Endothelial cell of umbilical vein (primary cell): Measurements from ENCODE around the gene TBC1D5. TPM values are rescaled to one million over a fixed set of nuclear protein-coding genes. Genes with fewer than 3 reads are reported as not detected.

Experiments
- BruUV-seq: library from RNA; stranded (reverse); fragments of 400-500 nt; replicated peaks from 2 replicates; lab custom pipeline; 2021; lab: Mats Ljungman, UMichigan
- CTCF ChIA-PET: fragments of 300-600, 350-600 bp; sonication (Branson Sonifier 250); formaldehyde crosslinking; loops from one replicate; lab custom pipeline; 2021; ENCODE audit warnings: antibody characterized with exemption, inconsistent platforms; lab: Charles Lee
- POLR2A ChIA-PET: fragments of 300-600, 350-600 bp; sonication (Branson Sonifier 250); formaldehyde crosslinking; loops from one replicate; lab custom pipeline; 2021; ENCODE audit warnings: antibody characterized with exemption, inconsistent platforms; lab: Charles Lee
- DNase-seq: peaks from one replicate; pipeline ENCODE4 v3.0.0-alpha.2; 2011; ENCODE audit warnings: low read depth, low spot score
- FAIRE-seq: peaks from 2 replicates; lab custom pipeline; 2011; peaks lifted over from hg19 to GRCh38; lab: Jason Lieb, UNC
- H2AFZ ChIP-seq: 2 replicates; pipeline ENCODE4 v1.6.0; 2012; ENCODE audit warnings: low read depth, low read length, control low read depth, inconsistent platforms
- H3K27ac ChIP-seq: 2 replicates; pipeline ENCODE4 v1.5.1; 2011; ENCODE audit warnings: low read depth, mild to moderate bottlenecking, control low read depth, low read length, moderate library complexity; ENCODE audit not compliant: insufficient read depth
- H3K27me3 ChIP-seq, 2 experiments: 2 replicates each; pipeline versions ENCODE4 v1.6.0 to v1.6.1; 2011; ENCODE audit warnings: low read length in 2 of 2, mixed read lengths in 1 of 2; ENCODE audit not compliant: control insufficient read depth in 2 of 2, insufficient read depth in 2 of 2
- H3K36me3 ChIP-seq, 2 experiments: 2 replicates in 1 of 2; 3 replicates in 1 of 2; pipeline ENCODE4 v1.5.1; 2011; ENCODE audit warnings: low read length in 2 of 2, mild to moderate bottlenecking in 1 of 2, moderate library complexity in 1 of 2; ENCODE audit not compliant: control insufficient read depth in 2 of 2, insufficient read depth in 2 of 2; ENCODE audit errors: extremely low read depth in 1 of 2
- H3K4me1 ChIP-seq: 3 replicates; pipeline ENCODE4 v1.5.1; 2011; ENCODE audit warnings: mild to moderate bottlenecking, low read length; ENCODE audit not compliant: control insufficient read depth, insufficient read depth; ENCODE audit errors: extremely low read depth
- H3K4me2 ChIP-seq: 2 replicates; pipeline ENCODE4 v1.6.1; 2011; ENCODE audit warnings: low read length, control low read depth, mixed read lengths; ENCODE audit not compliant: insufficient read depth
- H3K4me3 ChIP-seq, 3 experiments: fragments of 200-600 bp in 1 of 3; sonication (generic), shearing (Covaris generic) in 1 of 3; replicated peaks in 1 of 3; 2 replicates each; pipeline ENCODE4 v1.5.1; 2011 to 2016; ENCODE audit warnings: control low read depth in 3 of 3, low read length in 3 of 3, mild to moderate bottlenecking in 2 of 3, inconsistent platforms in 1 of 3, low read depth in 1 of 3, moderate library complexity in 1 of 3; ENCODE audit not compliant: insufficient read depth in 1 of 3
- H3K79me2 ChIP-seq: 2 replicates; pipeline ENCODE4 v1.6.0; 2012; ENCODE audit warnings: low read length, inconsistent platforms; ENCODE audit not compliant: control insufficient read depth, insufficient read depth
- H3K9ac ChIP-seq: replicated peaks from 2 replicates; pipeline ENCODE3; 2011; ENCODE audit warnings: low read length, control low read depth; ENCODE audit not compliant: insufficient read depth; ENCODE audit errors: extremely low read depth
- H3K9me1 ChIP-seq: replicated peaks from 3 replicates; pipeline ENCODE4 v1.6.0; 2011; ENCODE audit warnings: mild to moderate bottlenecking, low read length; ENCODE audit not compliant: control insufficient read depth, insufficient read depth; ENCODE audit errors: extremely low read depth
- H3K9me3 ChIP-seq: replicated peaks from 2 replicates; pipeline ENCODE4 v1.5.1; 2012; ENCODE audit warnings: low read length, inconsistent platforms; ENCODE audit not compliant: control insufficient read depth, insufficient read depth
- H4K20me1 ChIP-seq: replicated peaks from 2 replicates; pipeline ENCODE3; 2011; ENCODE audit warnings: mild to moderate bottlenecking, low read length; ENCODE audit not compliant: control insufficient read depth, insufficient read depth; ENCODE audit errors: extremely low read depth
- EZH2 ChIP-seq: IDR thresholded peaks from 2 replicates; pipeline ENCODE4 v1.6.1; 2012; ENCODE audit warnings: borderline replicate concordance, low read depth, mild to moderate bottlenecking, moderate library complexity, low read length, inconsistent platforms; ENCODE audit not compliant: severe bottlenecking
- FOS ChIP-seq: IDR thresholded peaks from 2 replicates; pipeline ENCODE4 v1.6.1; 2011; ENCODE audit warnings: mild to moderate bottlenecking, low read length, moderate library complexity, borderline replicate concordance; ENCODE audit not compliant: insufficient read depth
- GATA2 ChIP-seq: IDR thresholded peaks from 2 replicates; pipeline ENCODE4 v1.7.0; 2011; ENCODE audit warnings: low read depth, mild to moderate bottlenecking, moderate library complexity, mixed read lengths, low read length; ENCODE audit not compliant: insufficient read length, insufficient read depth
- JUN ChIP-seq: IDR thresholded peaks from 2 replicates; pipeline ENCODE4 v1.6.1; 2011; ENCODE audit warnings: borderline replicate concordance, low read depth; ENCODE audit not compliant: insufficient read length, insufficient read depth
- MYC ChIP-seq: IDR thresholded peaks from one replicate; pipeline ENCODE4 v1.6.1; 2011; ENCODE audit warnings: mild to moderate bottlenecking, low read depth, low read length
- POLR2A ChIP-seq: IDR thresholded peaks from 2 replicates; pipeline ENCODE4 v1.6.1; 2012; ENCODE audit warnings: low read depth, mild to moderate bottlenecking, control low read depth, low read length
- POLR2AphosphoS5 ChIP-seq: IDR thresholded peaks from 2 replicates; pipeline ENCODE4 v1.6.1; 2012; ENCODE audit warnings: low read depth, mild to moderate bottlenecking, control low read depth, low read length, moderate library complexity; ENCODE audit not compliant: insufficient read depth
- dilution Hi-C: fragments of 300-500 bp; cut with MboI; formaldehyde crosslinking; loops from one replicate; pipeline ENCODE4 v1.15.0; 2019; ENCODE audit warnings: low sequenced_read_pairs; ENCODE audit not compliant: extremely low pct_ligation_motif_present
- intact Hi-C: fragments of 100-400 bp; cut with micrococcal nuclease; formaldehyde crosslinking; loops from one replicate; pipeline ENCODE4 v1.10.0; 2022
- polyA plus RNA-seq, 4 experiments: library from polyadenylated mRNA; depleted of rRNA in 3 of 4; stranded (reverse) in 3 of 4; unstranded in 1 of 4; fragments of >200 nt; gene quantifications; 2 replicates each; pipeline versions ENCODE4 v1.2.1 to v1.2.3, GENCODE V29; 2011 to 2012; ENCODE audit warnings: missing spikeins in 1 of 4
- total RNA-seq: library from RNA; stranded (reverse); gene quantifications from 2 replicates; pipeline ENCODE4 v1.2.3, GENCODE V29; 2021
- TF ChIP-seq, protein P1 (sequence below): IDR thresholded peaks from 2 replicates; pipeline ENCODE4 v1.6.1; 2011; ENCODE audit not compliant: insufficient read depth, insufficient read length
- TF ChIP-seq, protein P2 (sequence below), 2 donors: IDR thresholded peaks; 1 replicate in 1 of 2; 2 replicates in 1 of 2; pipeline ENCODE4 v1.5.1; 2011; ENCODE audit warnings: low read length in 2 of 2, mild to moderate bottlenecking in 2 of 2, moderate library complexity in 2 of 2, control low read depth in 1 of 2, inconsistent platforms in 1 of 2, low read depth in 1 of 2; ENCODE audit not compliant: insufficient read depth in 1 of 2; ENCODE audit errors: extremely low read depth in 1 of 2

The TBC1D5 gene
- total and polyA plus RNA-seq, 2 donors (not counting 3 experiments of a cell fraction or from before 2014, with no cell fraction given): 17.5 to 44.7 TPM

DNA sequence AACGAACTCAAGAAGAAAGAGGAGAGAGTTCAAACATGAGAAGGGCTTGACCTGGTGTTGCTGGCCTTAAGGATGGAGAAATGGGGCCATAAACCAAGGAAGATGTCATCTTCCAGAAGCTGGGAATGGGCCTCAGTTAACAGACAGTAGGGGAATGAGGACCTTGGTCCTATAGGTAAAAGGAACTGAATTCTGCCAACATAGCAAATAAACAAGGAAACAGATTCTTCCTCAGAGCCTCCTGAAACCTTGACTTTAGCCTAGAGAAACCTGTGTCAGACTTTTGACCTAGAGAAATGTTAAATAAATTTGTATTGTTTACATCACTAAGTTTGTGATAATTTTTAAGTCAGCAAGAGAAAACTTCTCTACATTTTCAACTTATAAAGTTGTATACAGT lies 520.9 kb downstream of the TBC1D5 start:
- Histone ChIP-seq H3K4me2 (no peak overlapping the region), H4K20me1 (no peaks in the 10 kb centered on the region), H3K79me2 (no peaks in the 10 kb centered on the region), H2AFZ (no peak overlapping the region), H3K9me3 (no peaks in the 10 kb centered on the region), H3K27me3 (no peaks in the 10 kb centered on the region), H3K4me1 (no peaks in the 10 kb centered on the region), H3K36me3 (no peaks in the 10 kb centered on the region), H3K27ac (no peak overlapping the region), H3K9ac (no peak overlapping the region), H3K4me3 (no peak overlapping the region), H3K9me1 (no peaks in the 10 kb centered on the region)
- dilution Hi-C loops (no loop called here), intact Hi-C loops (no loop called here)
- ChIA-PET CTCF (no interaction called here), POLR2A (no interaction called here)
- BruUV-seq: no TSS peak
- TF ChIP-seq FOS: no peak
- no peak for TF ChIP-seq EZH2
- TF ChIP-seq POLR2A: no peak
- TF ChIP-seq POLR2AphosphoS5: no peak
- TF ChIP-seq, protein P1, sequence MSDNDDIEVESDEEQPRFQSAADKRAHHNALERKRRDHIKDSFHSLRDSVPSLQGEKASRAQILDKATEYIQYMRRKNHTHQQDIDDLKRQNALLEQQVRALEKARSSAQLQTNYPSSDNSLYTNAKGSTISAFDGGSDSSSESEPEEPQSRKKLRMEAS: no peak
- TF ChIP-seq MYC: no peak
- no peak for TF ChIP-seq GATA2
- no peak for TF ChIP-seq JUN
- FAIRE-seq: no peak
- DNase-seq: no peak

DNA sequence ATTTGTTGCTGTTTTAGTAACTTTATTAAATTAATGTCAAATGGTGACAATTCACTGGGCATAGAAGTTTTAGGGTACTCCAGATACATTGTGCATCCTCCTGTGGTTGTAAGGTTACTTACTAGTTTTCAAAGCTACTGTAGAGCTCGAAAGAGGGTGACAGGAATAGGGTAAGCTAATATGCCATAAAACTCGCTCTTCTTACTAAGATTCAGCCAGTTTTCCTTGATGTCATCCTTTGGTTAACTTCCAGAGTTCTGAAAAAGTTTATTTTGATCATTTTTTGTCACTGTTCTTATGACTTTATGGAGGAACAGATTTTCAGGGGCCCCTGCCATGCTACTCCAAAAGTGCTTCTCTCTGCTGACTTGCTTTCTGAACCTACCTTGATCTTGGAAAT lies 522.8 kb downstream of the TBC1D5 start:
- Histone ChIP-seq H4K20me1 (no peaks in the 10 kb centered on the region), H3K4me3 (no peak overlapping the region), H3K9ac (no peak overlapping the region), H3K27me3 (no peaks in the 10 kb centered on the region), H3K79me2 (no peaks in the 10 kb centered on the region), H2AFZ (no peak overlapping the region), H3K9me3 (no peaks in the 10 kb centered on the region), H3K36me3 (no peaks in the 10 kb centered on the region), H3K9me1 (no peaks in the 10 kb centered on the region), H3K4me2 (no peak overlapping the region), H3K4me1 (no peaks in the 10 kb centered on the region), H3K27ac (no peak overlapping the region)
- ChIA-PET CTCF (no interaction called here), POLR2A (no interaction called here)
- dilution Hi-C loops (no loop called here), intact Hi-C loops (no loop called here)
- DNase-seq: no peak
- no peak for TF ChIP-seq GATA2
- no peak for TF ChIP-seq EZH2
- TF ChIP-seq, protein P1: no peak
- TF ChIP-seq, protein P2, sequence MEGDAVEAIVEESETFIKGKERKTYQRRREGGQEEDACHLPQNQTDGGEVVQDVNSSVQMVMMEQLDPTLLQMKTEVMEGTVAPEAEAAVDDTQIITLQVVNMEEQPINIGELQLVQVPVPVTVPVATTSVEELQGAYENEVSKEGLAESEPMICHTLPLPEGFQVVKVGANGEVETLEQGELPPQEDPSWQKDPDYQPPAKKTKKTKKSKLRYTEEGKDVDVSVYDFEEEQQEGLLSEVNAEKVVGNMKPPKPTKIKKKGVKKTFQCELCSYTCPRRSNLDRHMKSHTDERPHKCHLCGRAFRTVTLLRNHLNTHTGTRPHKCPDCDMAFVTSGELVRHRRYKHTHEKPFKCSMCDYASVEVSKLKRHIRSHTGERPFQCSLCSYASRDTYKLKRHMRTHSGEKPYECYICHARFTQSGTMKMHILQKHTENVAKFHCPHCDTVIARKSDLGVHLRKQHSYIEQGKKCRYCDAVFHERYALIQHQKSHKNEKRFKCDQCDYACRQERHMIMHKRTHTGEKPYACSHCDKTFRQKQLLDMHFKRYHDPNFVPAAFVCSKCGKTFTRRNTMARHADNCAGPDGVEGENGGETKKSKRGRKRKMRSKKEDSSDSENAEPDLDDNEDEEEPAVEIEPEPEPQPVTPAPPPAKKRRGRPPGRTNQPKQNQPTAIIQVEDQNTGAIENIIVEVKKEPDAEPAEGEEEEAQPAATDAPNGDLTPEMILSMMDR (IDR thresholded peaks at IDR 0.05; ENCODE audit: extremely low read depth in 1 of 2, insufficient read depth in 1 of 2, low read depth in 1 of 2, low read length in 2 of 2): no peak
- TF ChIP-seq POLR2AphosphoS5: no peak
- TF ChIP-seq FOS: no peak
- no peak for TF ChIP-seq POLR2A
- no peak for TF ChIP-seq MYC
- TF ChIP-seq JUN: no peak
- BruUV-seq: no TSS peak
- no peak for FAIRE-seq
